GM12801 (cell line): ENCODE results near the gene RPS14.

Experiments
- CTCF ChIP-seq: IDR thresholded peaks from one replicate; pipeline ENCODE4 v1.5.1; 2011; ENCODE audit warnings: control low read depth; ENCODE audit not compliant: insufficient read length; ENCODE audit errors: extremely low read depth

Gene RPS14

GRCh38 chr5:150397146-150397781 lies 52.3 kb downstream of the RPS14 start:
- TF ChIP-seq CTCF, result no peak

GRCh38 chr5:150396267-150396666 lies 53.3 kb downstream of the RPS14 start:
- TF ChIP-seq CTCF, result no peak

DNA sequence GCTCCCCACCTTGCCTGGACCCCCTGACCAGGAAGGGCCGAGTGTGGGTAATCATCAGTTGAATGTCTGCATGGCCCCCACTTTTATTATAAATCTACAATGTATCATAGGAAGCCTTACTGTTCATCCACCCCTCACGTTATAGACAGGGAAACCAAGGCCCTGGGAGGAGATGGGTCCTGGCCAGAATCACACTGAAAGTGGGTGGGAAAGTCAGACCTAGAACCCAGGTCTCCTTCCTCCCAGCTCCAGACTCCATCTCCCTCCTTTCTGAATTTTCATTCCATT lies 53.9 kb downstream of the RPS14 start:
- TF ChIP-seq CTCF, result no peak

- no peak for TF ChIP-seq CTCF
These were observed 54.4 kb downstream of the RPS14 start for GRCh38 chr5:150394912-150395687.

- TF ChIP-seq CTCF, result no peak
These were observed 55.4 kb downstream of the RPS14 start for GRCh38 chr5:150394131-150394530.

DNA sequence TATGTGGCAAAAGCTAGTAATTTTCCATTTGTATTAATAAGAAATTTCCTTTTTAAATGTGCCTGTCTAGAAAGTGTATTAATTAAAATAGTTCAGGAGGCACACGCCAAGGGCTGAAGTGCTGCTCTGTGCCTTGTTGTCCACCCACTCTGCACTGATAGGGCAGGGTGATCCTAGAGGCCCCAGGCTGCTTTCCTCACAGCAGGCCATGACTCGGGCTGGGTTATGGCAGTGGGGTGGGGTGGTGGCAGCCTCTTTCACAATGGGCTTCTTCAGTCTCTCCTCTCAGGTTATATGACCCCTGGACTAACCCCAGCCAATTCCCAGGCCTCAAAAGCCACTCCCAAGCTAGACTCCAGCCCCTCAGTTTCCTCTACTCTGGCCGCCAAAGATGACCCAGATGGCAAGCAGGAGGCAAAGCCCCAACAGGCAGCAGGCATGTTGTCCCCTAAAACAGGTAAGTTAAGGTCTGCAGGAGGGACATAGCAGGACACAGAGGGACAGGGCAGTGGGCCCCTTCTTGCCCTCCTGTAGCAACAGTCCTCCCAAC lies 56.4 kb downstream of the RPS14 start:
- TF ChIP-seq CTCF, result no peak

GRCh38 chr5:150392680-150393079 lies 56.9 kb downstream of the RPS14 start:
- no peak for TF ChIP-seq CTCF
